ENCODE measurements around the gene ACSL4. TPM values are rescaled to one million over a fixed set of nuclear protein-coding genes. Genes with fewer than 3 reads are reported as not detected.

The ACSL4 gene
- total RNA-seq, 4 donors from 2014 or later, result 38.4 to 62.9 (median 46.9) TPM

DNA sequence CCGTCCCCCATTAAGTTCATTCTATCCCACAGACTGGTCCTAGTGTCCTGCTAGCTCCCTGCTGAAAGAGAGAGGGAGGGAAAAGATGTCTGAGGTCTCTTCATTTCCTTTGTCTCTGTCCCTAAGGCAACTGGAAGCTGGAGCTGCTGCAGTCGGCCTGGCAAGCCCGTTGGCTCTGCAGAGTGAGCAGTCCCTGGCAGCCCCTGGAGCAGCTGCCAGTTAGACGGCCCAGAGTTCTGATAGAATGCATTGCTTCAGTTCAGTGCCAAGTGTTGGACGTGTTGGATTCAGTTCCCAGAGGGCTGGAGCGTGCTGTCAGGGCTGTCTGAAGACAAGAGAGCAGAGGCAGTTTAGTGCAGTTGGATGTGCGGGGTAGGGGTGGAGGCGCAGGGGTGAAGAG lies 109.1 kb downstream of the ACSL4 start:
- no peaks in the 10 kb centered on the region for H3K27me3 ChIP-seq
- DNase-seq, result no peak
- no peak overlapping the region for H3K4me3 ChIP-seq (replicated peaks in 1 of 3)
- no peaks in the 10 kb centered on the region for H3K9me3 ChIP-seq
- intact Hi-C loops (cut with DNase I), result no loop called here
- H3K36me3 ChIP-seq, result no peaks in the 10 kb centered on the region
- no peak overlapping the region for H3K27ac ChIP-seq
- TF ChIP-seq, protein P1, sequence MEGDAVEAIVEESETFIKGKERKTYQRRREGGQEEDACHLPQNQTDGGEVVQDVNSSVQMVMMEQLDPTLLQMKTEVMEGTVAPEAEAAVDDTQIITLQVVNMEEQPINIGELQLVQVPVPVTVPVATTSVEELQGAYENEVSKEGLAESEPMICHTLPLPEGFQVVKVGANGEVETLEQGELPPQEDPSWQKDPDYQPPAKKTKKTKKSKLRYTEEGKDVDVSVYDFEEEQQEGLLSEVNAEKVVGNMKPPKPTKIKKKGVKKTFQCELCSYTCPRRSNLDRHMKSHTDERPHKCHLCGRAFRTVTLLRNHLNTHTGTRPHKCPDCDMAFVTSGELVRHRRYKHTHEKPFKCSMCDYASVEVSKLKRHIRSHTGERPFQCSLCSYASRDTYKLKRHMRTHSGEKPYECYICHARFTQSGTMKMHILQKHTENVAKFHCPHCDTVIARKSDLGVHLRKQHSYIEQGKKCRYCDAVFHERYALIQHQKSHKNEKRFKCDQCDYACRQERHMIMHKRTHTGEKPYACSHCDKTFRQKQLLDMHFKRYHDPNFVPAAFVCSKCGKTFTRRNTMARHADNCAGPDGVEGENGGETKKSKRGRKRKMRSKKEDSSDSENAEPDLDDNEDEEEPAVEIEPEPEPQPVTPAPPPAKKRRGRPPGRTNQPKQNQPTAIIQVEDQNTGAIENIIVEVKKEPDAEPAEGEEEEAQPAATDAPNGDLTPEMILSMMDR (IDR thresholded peaks at IDR 0.05), result no peak
- TF ChIP-seq POLR2A (IDR thresholded peaks at IDR 0.05), result no peak
- 90 to 93% methylated on average over 6 of the region's 8 CpGs for WGBS, 2 donors
- no peaks in the 10 kb centered on the region for H3K4me1 ChIP-seq

DNA sequence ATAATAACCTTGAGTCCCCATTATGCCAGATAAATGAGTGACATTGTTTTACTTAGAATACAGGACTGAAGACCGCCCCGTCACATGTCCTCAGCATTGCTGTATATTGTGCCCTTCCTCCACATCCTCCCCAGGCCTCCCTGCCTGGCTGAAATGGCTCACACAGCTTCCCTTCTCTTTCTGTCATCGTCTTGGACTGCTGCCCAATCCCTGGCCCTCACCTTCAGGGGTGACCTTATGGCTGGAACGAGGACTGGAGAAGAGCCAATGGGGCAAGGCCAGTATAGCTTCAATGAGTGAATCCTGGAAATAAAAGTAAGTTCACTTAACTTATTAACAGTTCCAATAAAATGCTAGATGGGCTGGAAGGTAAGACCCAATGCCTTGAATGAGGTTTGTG lies 110.8 kb downstream of the ACSL4 start:
- intact Hi-C loops (cut with DNase I), result no loop called here
- 74 to 87% methylated on average over 4 of the region's 4 CpGs for WGBS, 2 donors

DNA sequence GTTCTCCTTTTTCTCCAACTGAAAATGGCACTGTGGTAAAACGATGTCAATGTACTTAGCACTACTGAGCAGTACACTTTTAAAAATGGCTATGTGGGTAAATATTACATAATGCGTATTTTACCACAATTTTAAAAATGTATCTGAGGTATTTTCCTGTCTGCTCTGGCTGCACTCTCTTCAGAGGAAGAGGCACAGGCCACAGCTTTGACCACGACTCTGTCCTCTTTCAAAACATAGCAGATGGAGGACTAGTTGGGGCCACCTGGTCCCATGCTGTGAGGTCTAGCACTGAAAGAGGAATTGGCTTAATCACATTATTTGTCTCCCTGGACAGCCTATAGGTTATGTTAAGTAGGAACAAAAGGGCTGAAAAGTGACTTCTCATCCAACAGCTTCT lies 113.3 kb downstream of the ACSL4 start:
- TF ChIP-seq, protein P1 (IDR thresholded peaks at IDR 0.05), result no peak
- TF ChIP-seq POLR2A (IDR thresholded peaks at IDR 0.05), result no peak
- no peak for DNase-seq

More for the DNA sequence above, 110.8 kb downstream of the ACSL4 start:
- no peak for DNase-seq
- no peaks in the 10 kb centered on the region for H3K4me1 ChIP-seq
- H3K36me3 ChIP-seq, result no peaks in the 10 kb centered on the region
- no peak for TF ChIP-seq POLR2A (IDR thresholded peaks at IDR 0.05)
- TF ChIP-seq, protein P1 (IDR thresholded peaks at IDR 0.05), result no peak
- H3K4me3 ChIP-seq (replicated peaks in 1 of 3), result no peak overlapping the region
- no peaks in the 10 kb centered on the region for H3K27me3 ChIP-seq
- H3K9me3 ChIP-seq, result no peaks in the 10 kb centered on the region
- H3K27ac ChIP-seq, result no peak overlapping the region

DNA sequence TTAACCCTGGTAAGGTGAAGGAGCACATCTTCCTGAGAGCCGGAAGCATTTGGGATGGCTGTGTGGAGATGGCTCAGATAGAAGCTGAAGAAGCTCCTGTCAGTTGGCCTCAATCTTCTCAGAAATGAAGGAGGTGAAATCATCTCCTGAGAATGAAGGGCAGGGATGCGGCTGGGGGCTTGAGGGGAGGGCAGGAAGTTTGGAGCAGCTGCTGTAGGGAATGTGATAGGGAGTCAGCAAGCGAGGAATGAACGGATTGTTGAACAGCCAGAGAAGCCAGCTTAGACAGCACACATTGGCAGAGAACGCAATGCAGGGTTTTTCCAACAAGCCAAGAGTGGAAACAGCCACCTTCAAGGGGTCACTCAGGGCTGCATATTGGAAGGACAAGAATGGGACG lies 118.1 kb downstream of the ACSL4 start:
- intact Hi-C loops (cut with DNase I), result no loop called here
- 64% methylated on average over 6 of the region's 6 CpGs for WGBS, 2 donors
- TF ChIP-seq, protein P1 (IDR thresholded peaks at IDR 0.05), result no peak
- no peak for TF ChIP-seq POLR2A (IDR thresholded peaks at IDR 0.05)

More for the DNA sequence above, 113.3 kb downstream of the ACSL4 start:
- H3K36me3 ChIP-seq, result no peaks in the 10 kb centered on the region
- H3K4me3 ChIP-seq (replicated peaks in 1 of 3), result no peak overlapping the region
- H3K27ac ChIP-seq, result no peak overlapping the region
- WGBS, 2 donors, result 84 to 87% methylated on average over 3 of the region's 3 CpGs
- intact Hi-C loops (cut with DNase I), result no loop called here
- H3K9me3 ChIP-seq, result no peaks in the 10 kb centered on the region
- H3K27me3 ChIP-seq, result no peaks in the 10 kb centered on the region
- no peaks in the 10 kb centered on the region for H3K4me1 ChIP-seq

DNA sequence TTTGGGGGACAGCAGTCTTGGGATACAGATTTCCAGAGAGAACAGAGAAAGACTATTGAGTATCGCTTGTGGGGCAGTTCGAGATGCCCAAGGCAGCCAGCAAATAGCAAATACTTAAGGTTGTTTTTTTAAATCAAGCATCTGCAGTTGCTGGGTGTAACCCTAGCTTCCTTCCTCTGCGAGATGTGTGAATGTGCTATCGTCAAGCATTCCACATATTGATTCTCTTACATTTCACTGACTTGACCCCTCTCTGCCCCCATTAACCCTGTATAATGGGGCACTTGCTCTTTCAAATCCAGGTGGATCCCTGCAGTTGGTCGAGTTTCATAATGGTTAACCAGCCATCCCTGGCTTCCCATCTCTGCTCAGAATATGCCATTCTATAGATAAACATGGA lies 131.6 kb downstream of the ACSL4 start:
- 42 to 53% methylated on average over 5 of the region's 5 CpGs for WGBS, 2 donors
- DNase-seq, result no peak
- no peak overlapping the region for H3K27ac ChIP-seq
- no peaks in the 10 kb centered on the region for H3K4me1 ChIP-seq
- intact Hi-C loops (cut with DNase I), result no loop called here
- H3K36me3 ChIP-seq, result no peaks in the 10 kb centered on the region
- no peaks in the 10 kb centered on the region for H3K27me3 ChIP-seq
- TF ChIP-seq, protein P1 (IDR thresholded peaks at IDR 0.05), result no peak
- no peak for TF ChIP-seq POLR2A (IDR thresholded peaks at IDR 0.05)
- H3K4me3 ChIP-seq (replicated peaks in 1 of 3), result no peak overlapping the region
- H3K9me3 ChIP-seq, result no peaks in the 10 kb centered on the region

More for the DNA sequence above, 118.1 kb downstream of the ACSL4 start:
- DNase-seq, result no peak
- H3K36me3 ChIP-seq, result no peaks in the 10 kb centered on the region
- H3K27ac ChIP-seq, result no peak overlapping the region
- H3K27me3 ChIP-seq, result no peaks in the 10 kb centered on the region
- H3K4me1 ChIP-seq, result no peaks in the 10 kb centered on the region
- H3K9me3 ChIP-seq, result no peaks in the 10 kb centered on the region
- H3K4me3 ChIP-seq (replicated peaks in 1 of 3), result no peak overlapping the region
